ENCODE measurements around the gene RAG1.

Gene RAG1

GRCh38 chr11:36581536-36581935 is 13.7 kb downstream of the RAG1 start:
- DNase-seq = no peak
- H3K27me3 ChIP-seq (ENCODE audit: insufficient read depth, low read depth, severe bottlenecking) = no peaks in the 10 kb centered on the region
- H3K36me3 ChIP-seq = no peaks in the 10 kb centered on the region
- TF ChIP-seq CTCF (IDR thresholded peaks at IDR 0.05; ENCODE audit: low read depth, low read length) = no peak
- H3K9me3 ChIP-seq (ENCODE audit: severe bottlenecking) = no peaks in the 10 kb centered on the region
- H3K27ac ChIP-seq = no peak overlapping the region
- no peak overlapping the region for H3K4me3 ChIP-seq (ENCODE audit: low read depth, low read length)

GRCh38 chr11:36583667-36584066 is 15.9 kb downstream of the RAG1 start:
- H3K4me3 ChIP-seq (ENCODE audit: low read depth, low read length) = no peak overlapping the region
- peak; percentile 23; the same call in 1 of the 2 replicates for TF ChIP-seq CTCF (IDR thresholded peaks at IDR 0.05; ENCODE audit: low read depth, low read length)
- no peaks in the 10 kb centered on the region for H3K27me3 ChIP-seq (ENCODE audit: insufficient read depth, low read depth, severe bottlenecking)
- no peak for DNase-seq
- no peaks in the 10 kb centered on the region for H3K9me3 ChIP-seq (ENCODE audit: severe bottlenecking)
- no peaks in the 10 kb centered on the region for H3K36me3 ChIP-seq
- no peak overlapping the region for H3K27ac ChIP-seq

- no peak for DNase-seq
- H3K9me3 ChIP-seq (ENCODE audit: severe bottlenecking) = no peaks in the 10 kb centered on the region
- H3K4me3 ChIP-seq (ENCODE audit: low read depth, low read length) = no peak overlapping the region
- no peak for TF ChIP-seq CTCF (IDR thresholded peaks at IDR 0.05; ENCODE audit: low read depth, low read length)
- H3K36me3 ChIP-seq = no peaks in the 10 kb centered on the region
- H3K27me3 ChIP-seq (ENCODE audit: insufficient read depth, low read depth, severe bottlenecking) = no peaks in the 10 kb centered on the region
- no peak overlapping the region for H3K27ac ChIP-seq
Observed at GRCh38 chr11:36586543-36586942, 18.7 kb downstream of the RAG1 start.

- Histone ChIP-seq H3K4me3 (ENCODE audit: low read depth, low read length) (no peak overlapping the region), H3K27ac (no peak overlapping the region), H3K27me3 (ENCODE audit: insufficient read depth, low read depth, severe bottlenecking) (no peaks in the 10 kb centered on the region)
Observed at GRCh38 chr11:36588099-36588498, 20.3 kb downstream of the RAG1 start.

GRCh38 chr11:36590513-36590912 is 22.7 kb downstream of the RAG1 start:
- Histone ChIP-seq H3K27me3 (ENCODE audit: insufficient read depth, low read depth, severe bottlenecking) (no peaks in the 10 kb centered on the region), H3K4me3 (ENCODE audit: low read depth, low read length) (no peak overlapping the region)

More at GRCh38 chr11:36588099-36588498, 20.3 kb downstream of the RAG1 start:
- Histone ChIP-seq H3K36me3 (no peaks in the 10 kb centered on the region), H3K9me3 (ENCODE audit: severe bottlenecking) (no peaks in the 10 kb centered on the region)
- no peak for TF ChIP-seq CTCF (IDR thresholded peaks at IDR 0.05; ENCODE audit: low read depth, low read length)
- no peak for DNase-seq

More at GRCh38 chr11:36590513-36590912, 22.7 kb downstream of the RAG1 start:
- Histone ChIP-seq H3K36me3 (no peaks in the 10 kb centered on the region), H3K9me3 (ENCODE audit: severe bottlenecking) (no peaks in the 10 kb centered on the region), H3K27ac (no peak overlapping the region)
- no peak for DNase-seq
- no peak for TF ChIP-seq CTCF (IDR thresholded peaks at IDR 0.05; ENCODE audit: low read depth, low read length)
